GM18526 (cell line): Measurements from ENCODE around the gene SLIT1.

Source experiments
- POLR2A ChIP-seq: IDR thresholded peaks from 3 replicates; pipeline ENCODE4 v1.6.1; 2011; ENCODE audit not compliant: insufficient read length; ENCODE audit errors: extremely low read depth

The SLIT1 gene

DNA sequence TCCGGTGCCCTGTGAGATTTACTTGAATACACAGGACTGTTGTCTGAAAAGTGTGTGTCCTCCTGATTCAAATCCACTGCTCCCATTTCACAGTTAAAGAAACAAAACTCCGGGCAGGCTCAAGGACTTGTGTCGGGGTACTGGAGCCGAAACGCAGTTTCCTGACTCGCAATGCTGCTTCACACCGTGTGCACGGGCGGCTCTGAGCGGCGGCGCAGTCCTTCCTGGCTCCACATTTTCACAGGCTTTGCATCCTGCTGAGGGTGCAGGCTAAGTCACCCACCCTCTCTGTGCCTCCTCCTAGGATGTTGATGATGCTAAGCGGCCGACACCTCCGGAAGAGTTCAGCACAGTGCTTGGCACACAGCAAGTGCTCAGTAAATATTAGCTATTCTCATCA is 65.4 kb downstream of the SLIT1 start:
- TF ChIP-seq POLR2A, result no peak

DNA sequence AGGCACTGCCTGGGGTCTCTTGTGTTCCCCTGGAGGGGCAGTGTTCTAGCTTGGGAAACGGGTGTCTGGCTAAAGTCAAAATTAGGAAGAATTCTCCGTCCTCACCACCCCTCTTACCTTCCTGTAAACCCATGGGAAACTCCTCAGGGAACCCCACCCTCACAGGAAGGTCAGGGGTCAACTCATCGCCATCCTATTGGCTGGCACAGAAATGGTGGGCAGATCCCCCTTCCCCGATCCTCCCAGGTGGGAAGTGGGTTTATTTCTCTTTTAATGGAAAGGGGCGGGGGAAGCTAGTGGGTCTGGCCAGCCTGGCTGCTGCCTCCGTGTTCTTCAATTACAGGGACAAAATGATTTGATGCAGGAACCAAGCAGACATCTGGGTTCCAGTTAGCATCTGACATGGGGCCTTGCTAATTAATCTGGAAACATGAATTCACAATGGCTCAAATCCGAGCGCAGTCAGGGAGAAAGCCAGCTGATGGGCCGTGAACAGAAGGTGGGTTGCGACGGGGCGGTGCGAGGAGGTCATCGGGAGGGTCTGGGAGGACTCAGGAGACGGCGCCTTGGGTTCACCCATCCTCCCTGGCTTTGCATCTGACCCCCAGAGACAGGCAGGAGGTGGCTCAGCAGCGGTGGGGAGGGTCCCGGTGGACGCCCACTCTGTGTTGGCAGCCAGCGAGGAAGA is 66.6 kb downstream of the SLIT1 start:
- TF ChIP-seq POLR2A, result no peak

DNA sequence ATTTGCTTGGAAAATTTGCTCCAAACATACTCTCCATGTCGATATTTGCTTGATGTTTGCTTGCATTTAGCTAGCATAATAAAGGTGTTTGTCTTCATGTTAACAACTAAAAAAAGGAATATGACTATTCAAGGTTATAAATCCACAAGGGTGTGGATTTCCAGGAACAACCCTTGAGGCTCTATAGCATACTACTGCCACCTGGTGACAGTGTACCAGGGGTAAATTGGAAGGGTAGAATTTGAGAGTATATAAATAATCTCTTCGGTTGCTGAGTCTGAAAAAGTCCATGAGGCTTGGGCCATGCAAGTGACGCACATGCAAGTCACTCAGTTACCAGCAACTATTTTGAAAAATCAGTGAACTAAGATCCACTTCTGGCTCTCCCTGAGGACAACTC is 68.4 kb downstream of the SLIT1 start:
- no peak for TF ChIP-seq POLR2A

DNA sequence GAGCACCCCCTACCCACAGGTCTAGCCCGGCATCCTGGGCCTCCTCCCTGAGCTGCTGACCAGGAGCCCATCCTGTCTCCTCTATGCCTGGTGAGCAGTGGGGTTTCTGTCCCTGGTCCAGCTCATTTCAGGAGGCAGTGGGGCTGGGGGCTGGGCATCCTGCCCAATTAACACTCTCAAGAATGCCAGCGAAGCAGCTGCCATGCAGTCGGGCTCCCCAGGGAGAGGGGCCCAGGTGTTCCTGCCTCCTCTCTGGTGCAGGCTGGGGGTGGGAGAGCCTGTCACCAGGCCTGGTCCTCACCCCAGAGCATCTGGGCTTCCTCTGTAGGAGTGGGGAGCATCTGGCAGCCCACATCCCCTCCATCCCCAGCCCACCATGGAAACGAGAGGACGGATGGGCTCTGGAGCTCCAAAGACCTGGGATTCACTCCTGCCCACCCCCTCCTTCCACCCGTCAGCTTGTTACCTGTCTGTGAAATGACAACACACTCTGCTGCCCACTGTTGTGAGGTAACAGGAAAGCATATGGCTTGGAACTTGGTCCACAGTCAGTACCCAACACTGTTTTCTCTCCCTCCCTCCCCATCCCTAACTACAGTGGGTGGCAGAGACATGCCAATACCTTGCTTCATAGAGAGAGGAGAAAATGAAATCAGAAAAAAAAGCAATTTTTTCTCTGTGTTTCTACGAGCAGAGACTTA is 69.1 kb downstream of the SLIT1 start:
- TF ChIP-seq POLR2A, result no peak

DNA sequence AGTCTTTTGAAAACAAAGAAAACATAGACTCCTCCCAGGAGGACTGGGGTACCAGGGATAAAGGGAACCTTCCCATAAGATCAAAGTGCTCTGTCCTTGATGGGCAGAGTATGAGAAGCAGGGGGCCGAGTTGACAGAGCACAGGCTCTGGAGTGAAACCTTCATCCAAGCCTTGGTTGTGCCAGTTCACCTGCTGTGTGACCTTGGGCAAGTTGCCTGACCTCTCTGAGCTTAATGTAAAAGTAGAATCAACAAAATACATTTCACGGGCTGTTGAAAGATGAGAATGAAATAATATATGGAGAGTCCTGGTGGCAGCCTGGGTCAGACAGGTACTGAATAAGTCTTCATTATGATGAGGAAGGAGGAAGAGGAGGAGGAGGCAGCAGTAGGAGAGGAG is 69.9 kb downstream of the SLIT1 start:
- no peak for TF ChIP-seq POLR2A

DNA sequence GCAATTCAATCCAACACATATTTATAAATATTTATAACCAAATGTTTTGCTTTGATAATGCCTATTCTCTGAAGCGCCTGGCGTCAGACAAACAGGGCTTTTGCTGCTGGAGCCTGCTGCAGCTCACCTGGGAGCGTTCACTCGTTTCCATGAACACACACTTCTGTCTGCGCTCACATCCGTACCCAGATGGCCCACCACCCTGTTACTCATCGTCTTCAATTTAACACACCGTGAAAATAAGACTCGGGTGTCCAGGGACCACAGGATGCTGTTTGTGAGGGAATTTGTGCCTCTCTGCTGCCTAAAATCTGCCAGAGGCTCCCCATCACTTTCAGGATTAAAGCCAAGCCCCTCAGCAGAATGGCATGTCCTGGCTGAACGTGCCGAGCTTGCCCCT is 74.1 kb downstream of the SLIT1 start:
- TF ChIP-seq POLR2A, result no peak

DNA sequence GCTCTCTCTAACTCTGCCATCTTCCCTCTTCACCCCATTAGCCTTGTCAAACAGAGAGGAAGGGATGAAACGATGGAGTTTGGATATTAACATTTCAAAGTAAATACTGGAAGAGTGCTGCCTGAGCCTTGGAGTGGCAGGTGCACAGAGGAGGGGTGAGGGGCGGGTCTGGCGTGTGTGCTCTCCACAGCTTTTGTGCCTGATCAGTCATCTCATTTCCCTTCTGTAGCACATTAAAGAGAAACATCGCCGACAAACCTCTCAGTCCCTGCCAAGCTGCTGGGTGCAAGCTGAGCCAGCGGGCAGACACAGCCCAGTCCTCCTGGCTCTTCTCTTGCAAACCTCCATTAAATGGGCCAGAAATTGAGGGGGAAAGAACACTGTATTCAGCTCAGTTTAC is 76.2 kb downstream of the SLIT1 start:
- TF ChIP-seq POLR2A, result no peak

DNA sequence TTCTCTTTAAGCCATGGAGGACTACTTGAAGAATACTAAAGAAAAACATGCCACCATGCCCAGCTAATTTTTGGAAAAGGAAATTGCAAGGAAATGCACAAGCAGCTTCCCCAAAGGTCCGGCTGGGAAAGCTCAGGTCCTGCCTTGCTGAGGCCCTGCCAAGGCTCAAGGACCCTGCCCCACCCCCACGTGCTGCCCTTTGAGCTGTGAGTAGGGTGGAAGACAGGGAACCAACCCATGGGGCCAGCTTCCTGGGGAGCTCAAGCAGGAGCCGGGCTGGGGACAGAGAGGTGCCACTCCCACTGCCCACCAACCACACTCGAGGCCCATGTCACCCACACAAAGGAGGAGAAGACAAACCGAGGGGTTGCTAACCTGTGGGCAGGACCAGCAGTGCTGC is 78.2 kb downstream of the SLIT1 start:
- no peak for TF ChIP-seq POLR2A

DNA sequence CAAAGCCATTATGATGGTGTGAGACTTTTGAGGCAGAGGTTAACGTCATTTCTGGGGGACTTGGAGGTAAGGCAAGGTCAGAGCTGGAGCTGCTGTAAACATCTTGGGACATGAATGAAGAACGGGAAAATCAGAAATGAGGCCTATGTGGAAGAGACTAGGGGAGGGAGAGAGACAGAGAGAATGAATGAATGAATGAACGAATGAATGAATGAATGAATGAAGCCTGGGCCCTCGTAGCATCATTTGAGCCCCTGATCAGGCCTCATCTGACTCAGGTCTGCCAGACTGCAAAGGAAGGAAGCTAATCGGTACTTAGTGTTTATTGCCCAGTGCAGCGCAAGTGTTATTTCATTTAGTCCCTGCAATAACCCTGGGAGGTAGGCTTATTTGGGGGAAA is 79.6 kb downstream of the SLIT1 start:
- no peak for TF ChIP-seq POLR2A

DNA sequence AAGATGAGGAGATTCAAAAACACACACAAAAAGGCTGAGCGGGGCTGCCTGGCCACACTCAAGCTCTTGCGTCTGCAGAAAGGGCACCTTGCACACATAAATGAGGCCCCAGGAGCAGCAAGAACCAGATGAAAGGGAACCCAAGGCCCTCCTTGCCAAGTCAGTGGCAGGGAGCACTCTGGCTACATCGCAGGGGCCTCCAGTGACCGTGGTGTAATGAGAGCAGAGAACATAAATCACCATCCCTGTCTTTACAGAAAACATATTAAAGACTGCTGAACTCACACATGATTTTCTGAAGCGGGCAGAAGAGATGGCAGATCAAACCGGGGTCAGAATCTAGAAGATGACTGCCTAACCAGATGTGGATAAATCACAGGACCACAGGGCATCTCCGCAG is 80.5 kb downstream of the SLIT1 start:
- no peak for TF ChIP-seq POLR2A

DNA sequence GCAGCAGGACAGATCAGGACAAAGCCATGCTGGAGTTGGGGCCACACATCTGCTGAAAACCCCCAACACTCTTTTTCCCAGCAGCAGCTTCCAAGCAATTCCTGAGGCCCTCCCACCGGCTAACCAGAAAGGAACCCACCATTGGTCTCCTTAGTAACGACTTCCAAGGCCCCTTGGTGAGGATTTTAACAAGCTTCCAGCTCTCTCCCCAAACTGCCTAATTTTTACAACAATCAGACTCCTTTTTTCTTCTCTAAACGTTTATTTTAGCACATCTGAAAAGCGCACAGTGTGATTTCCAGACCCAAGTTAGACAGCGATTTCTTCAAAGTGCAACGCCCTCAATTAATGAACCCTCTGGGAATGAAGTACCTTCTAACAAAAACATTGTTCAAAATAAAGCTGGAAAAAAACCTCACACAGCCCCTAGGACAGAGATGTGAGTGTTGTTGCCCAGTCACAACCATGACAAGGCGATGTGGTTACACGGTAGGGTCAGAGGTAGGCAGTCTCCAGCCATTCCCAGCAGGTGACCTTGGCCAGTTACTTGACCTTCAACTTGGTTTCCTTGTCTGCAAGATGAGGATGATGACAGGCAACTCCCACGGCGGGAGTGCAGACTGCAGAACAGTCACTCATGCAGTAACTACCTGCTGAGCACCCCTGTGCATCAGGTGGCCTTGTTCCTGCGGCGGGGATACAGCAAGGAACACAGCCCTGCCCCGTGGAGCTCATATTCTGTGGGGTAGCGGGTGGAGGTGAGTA is 82.3 kb downstream of the SLIT1 start:
- no peak for TF ChIP-seq POLR2A

DNA sequence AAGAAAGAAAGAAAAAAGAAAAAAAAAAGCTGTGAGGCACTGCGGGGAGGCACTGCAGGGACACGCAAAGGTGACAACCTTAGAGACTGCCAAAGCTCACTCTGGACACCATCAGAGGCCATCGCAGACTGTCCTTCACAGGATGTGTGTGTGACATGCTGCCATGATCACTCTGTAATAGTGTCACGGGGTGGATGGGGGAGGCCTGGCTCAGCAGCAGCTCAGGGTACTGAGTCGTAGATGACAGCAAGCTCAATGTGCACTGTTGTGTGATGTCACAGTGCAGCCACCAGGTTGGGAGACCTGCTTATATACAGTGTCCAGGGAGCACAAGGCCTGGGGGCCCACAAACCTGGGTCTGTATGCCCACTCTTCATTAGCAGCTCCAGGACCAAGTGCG is 83.3 kb downstream of the SLIT1 start:
- TF ChIP-seq POLR2A, result no peak

DNA sequence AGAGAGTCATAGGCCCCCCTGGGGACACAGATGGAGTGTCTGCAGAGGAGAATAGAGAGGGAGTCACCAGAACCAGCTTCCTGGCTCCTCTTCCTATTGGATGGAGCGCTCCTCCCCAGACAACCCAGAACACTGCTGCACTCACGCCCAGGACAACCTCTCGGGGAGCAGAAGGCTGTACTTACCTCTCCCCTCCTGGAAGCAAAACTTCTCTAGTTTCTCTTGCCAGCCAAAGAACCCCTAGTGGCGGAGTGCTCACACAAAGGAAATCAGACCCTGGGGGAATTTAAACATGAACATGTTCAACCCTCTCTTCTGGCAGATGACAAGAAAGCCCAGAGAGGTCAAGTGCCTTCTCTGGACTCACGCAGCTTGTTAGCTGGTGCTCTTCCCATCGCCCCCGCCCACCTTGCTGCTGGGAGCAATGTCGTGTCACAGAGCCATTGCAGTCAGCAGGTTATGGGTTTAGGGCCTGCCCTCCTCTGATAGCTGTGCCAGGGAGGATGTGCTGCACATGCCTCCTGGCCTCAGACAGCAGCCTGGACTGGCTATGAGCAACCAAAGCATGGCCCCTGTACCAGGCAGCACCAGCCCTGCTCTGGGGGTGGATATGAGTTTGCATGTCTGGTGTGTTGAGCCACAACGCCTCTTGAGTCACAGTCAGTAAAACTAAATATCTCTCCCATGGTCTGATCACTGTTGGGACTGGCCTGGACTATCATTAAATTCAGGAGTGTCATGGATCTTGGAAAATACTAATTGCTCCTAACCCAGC is 84.4 kb downstream of the SLIT1 start:
- TF ChIP-seq POLR2A, result no peak

DNA sequence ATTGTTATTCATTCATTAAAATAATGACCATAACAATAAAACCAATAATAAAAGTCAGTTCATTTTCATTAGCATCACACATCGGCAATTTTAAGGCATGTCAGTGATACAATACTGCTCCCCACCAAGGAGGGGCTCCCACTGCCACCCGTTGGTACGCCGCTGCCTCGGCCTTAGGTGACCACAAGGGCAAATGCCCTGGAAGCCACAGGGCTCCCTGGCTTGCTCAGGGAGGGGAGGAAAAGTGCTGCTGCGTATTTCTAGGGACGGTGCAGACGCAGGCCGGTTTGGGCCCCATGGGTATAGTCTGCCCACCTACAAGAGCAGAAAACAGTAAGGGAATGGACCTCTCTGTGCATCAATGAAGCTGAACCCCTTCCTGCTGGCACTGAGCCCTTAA is 85.1 kb downstream of the SLIT1 start:
- TF ChIP-seq POLR2A, result no peak

DNA sequence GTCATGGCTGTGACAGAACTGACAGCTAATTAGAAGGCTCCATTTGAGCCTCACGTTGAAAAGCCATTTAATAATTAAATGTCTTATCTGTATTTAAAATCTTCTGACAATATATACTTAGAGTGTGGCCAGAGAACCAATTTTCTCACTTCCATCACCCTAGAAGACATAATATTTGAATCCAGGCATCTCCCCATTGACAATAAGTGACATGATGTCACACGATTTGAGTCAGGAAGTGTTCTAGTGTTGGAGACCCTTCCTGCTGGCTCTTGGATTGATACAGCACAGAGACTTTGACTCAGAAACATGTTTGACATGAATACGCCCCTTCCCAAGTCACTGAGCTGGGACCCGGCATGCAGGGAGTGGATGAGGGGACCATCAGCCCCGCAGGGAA is 85.9 kb downstream of the SLIT1 start:
- no peak for TF ChIP-seq POLR2A
